GM21515 (cell line): ENCODE results near the gene PHLPP2.

Source experiments
- ATAC-seq: cut with Tn5 transposase; IDR thresholded peaks from one replicate; pipeline ENCODE4 v1.9.1; 2021; ENCODE audit not compliant: unreplicated experiment

PHLPP2 gene

GRCh38 chr16:71671165-71671564 is 53.3 kb downstream of the PHLPP2 start:
- ATAC-seq, result no peak

- ATAC-seq, result no peak
Measured at GRCh38 chr16:71670537-71670936, 54.0 kb downstream of the PHLPP2 start.

- no peak for ATAC-seq
Measured at GRCh38 chr16:71669926-71670536, 54.5 kb downstream of the PHLPP2 start.

- no peak for ATAC-seq
Measured at GRCh38 chr16:71666928-71667707, 57.4 kb downstream of the PHLPP2 start.

- ATAC-seq, result no peak
Measured at GRCh38 chr16:71666264-71666663, 58.2 kb downstream of the PHLPP2 start.

- ATAC-seq, result no peak
Measured at GRCh38 chr16:71659471-71659870, 65.0 kb downstream of the PHLPP2 start.

- ATAC-seq, result no peak
Measured at GRCh38 chr16:71658771-71659170, 65.7 kb downstream of the PHLPP2 start.

GRCh38 chr16:71649704-71650103 is 74.8 kb downstream of the PHLPP2 start:
- no peak for ATAC-seq

- ATAC-seq, result no peak
Measured at GRCh38 chr16:71648921-71649320, 75.6 kb downstream of the PHLPP2 start.

- ATAC-seq, result no peak
Measured at GRCh38 chr16:71648162-71648561, 76.3 kb downstream of the PHLPP2 start.

- ATAC-seq, result no peak
Measured at GRCh38 chr16:71647391-71647790, 77.1 kb downstream of the PHLPP2 start.

- ATAC-seq, result no peak
Measured at GRCh38 chr16:71645450-71645849, 79.1 kb downstream of the PHLPP2 start.

GRCh38 chr16:71637398-71637797 is 87.1 kb downstream of the PHLPP2 start:
- no peak for ATAC-seq

- ATAC-seq, result no peak
Measured at GRCh38 chr16:71635632-71636031, 88.9 kb downstream of the PHLPP2 start.

- no peak for ATAC-seq
Measured at GRCh38 chr16:71631776-71632175, 92.7 kb downstream of the PHLPP2 start.

GRCh38 chr16:71630808-71631207 is 93.7 kb downstream of the PHLPP2 start:
- no peak for ATAC-seq

GRCh38 chr16:71629278-71630016 is 95.1 kb downstream of the PHLPP2 start:
- ATAC-seq, result no peak

- ATAC-seq, result no peak
Measured at GRCh38 chr16:71628810-71629209, 95.7 kb downstream of the PHLPP2 start.

GRCh38 chr16:71627731-71628181 is 96.7 kb downstream of the PHLPP2 start:
- ATAC-seq, result no peak

GRCh38 chr16:71626858-71627213 is 97.7 kb downstream of the PHLPP2 start:
- no peak for ATAC-seq

- no peak for ATAC-seq
Measured at GRCh38 chr16:71626018-71626857, 98.3 kb downstream of the PHLPP2 start, which contains the start of gene MARVELD3. TSS of gene MARVELD3 (plus strand) at chr16:71626184. CDS start at chr16:71626230, 46 bp downstream.
